GM06990 (cell line): Measurements from ENCODE around the gene NR3C1.

Experiments used
- DNase-seq: peaks from one replicate; pipeline ENCODE4 v3.0.0-alpha.2; 2011; ENCODE audit not compliant: insufficient read length; ENCODE audit errors: extremely low read depth
- H3K27me3 ChIP-seq: replicated peaks from 2 replicates; pipeline ENCODE4 v1.6.0; 2011; ENCODE audit warnings: low read length; ENCODE audit not compliant: control insufficient read depth, insufficient read depth
- H3K36me3 ChIP-seq: 2 replicates; pipeline ENCODE4 v1.5.1; 2011; ENCODE audit warnings: low read length; ENCODE audit not compliant: control insufficient read depth, insufficient read depth
- H3K4me3 ChIP-seq: replicated peaks from 2 replicates; pipeline ENCODE4 v1.5.1; 2011; ENCODE audit warnings: low read depth, mild to moderate bottlenecking, control low read depth, low read length
- TF ChIP-seq, protein P1 (sequence below): IDR thresholded peaks from 2 replicates; pipeline ENCODE4 v1.5.1; 2011; ENCODE audit warnings: low read length, control low read depth, mild to moderate bottlenecking, inconsistent platforms; ENCODE audit not compliant: insufficient read depth, poor library complexity, severe bottlenecking

The NR3C1 gene

GRCh38 chr5:143435210-143435657 lies 31.7 kb upstream of the NR3C1 start:
- peak overlapping the region; percentile 54 for H3K4me3 ChIP-seq

GRCh38 chr5:143434261-143435209 lies 31.0 kb upstream of the NR3C1 start:
- H3K27me3 ChIP-seq, result no peaks in the 10 kb centered on the region
- no peaks in the 10 kb centered on the region for H3K36me3 ChIP-seq
- TF ChIP-seq, protein P1, sequence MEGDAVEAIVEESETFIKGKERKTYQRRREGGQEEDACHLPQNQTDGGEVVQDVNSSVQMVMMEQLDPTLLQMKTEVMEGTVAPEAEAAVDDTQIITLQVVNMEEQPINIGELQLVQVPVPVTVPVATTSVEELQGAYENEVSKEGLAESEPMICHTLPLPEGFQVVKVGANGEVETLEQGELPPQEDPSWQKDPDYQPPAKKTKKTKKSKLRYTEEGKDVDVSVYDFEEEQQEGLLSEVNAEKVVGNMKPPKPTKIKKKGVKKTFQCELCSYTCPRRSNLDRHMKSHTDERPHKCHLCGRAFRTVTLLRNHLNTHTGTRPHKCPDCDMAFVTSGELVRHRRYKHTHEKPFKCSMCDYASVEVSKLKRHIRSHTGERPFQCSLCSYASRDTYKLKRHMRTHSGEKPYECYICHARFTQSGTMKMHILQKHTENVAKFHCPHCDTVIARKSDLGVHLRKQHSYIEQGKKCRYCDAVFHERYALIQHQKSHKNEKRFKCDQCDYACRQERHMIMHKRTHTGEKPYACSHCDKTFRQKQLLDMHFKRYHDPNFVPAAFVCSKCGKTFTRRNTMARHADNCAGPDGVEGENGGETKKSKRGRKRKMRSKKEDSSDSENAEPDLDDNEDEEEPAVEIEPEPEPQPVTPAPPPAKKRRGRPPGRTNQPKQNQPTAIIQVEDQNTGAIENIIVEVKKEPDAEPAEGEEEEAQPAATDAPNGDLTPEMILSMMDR, result no peak
- peak; percentile 46 for DNase-seq
- H3K4me3 ChIP-seq, result peak overlapping the region; percentile 54

More at GRCh38 chr5:143435210-143435657, 31.7 kb upstream of the NR3C1 start:
- Histone ChIP-seq H3K36me3 (no peaks in the 10 kb centered on the region), H3K27me3 (no peaks in the 10 kb centered on the region)
- DNase-seq, result peak; percentile 82
- TF ChIP-seq, protein P1, result no peak

DNA sequence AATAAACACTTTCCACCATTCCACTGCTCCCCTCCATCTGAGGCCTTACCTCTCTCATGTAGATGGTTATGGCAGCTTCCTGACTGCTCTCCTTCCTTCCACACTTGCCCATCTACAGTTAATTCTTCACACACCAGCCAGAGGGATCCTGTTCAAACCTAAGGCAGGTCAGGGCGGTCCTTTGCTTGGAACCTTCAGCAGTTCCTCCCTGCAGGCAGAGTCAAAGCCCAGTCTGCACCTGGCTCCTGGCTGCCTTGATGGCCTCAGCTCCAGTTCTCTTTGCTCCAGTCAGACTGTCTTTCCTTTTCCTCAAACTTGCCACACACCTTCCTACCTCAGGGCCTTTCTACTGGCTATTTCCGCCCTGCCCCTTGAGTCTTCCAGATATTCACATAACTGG lies 30.2 kb upstream of the NR3C1 start:
- Histone ChIP-seq H3K36me3 (no peaks in the 10 kb centered on the region), H3K4me3 (peak overlapping the region; percentile 54), H3K27me3 (no peaks in the 10 kb centered on the region)
- DNase-seq, result peak; percentile 25
- TF ChIP-seq, protein P1, result no peak

DNA sequence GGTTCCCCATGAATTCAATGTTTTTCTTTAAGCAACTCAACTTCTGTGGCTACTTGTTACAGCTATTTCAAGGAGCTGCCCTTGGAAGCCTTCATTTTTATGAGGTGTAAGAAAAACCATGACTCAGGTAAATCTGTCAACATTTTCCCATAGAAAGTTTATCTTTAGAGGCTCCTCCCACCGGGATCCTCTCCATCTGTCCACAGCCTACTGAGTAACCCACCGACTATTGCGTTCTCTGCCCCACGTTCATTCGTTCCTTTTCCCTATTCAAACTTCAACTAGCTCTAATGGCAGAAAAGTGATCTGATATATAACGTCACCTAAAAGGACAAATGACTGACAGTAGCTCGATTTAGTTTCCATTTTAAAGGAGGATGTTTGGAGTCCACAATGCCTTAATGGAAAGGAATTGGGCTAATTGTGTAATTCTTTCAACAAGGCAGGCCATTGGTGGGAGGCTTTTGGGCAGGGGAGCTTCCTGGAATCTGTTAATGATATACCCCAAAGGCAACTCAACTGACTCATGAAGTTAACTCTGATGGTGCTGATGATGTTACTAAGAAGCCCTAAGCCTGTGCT lies 29.3 kb upstream of the NR3C1 start:
- Histone ChIP-seq H3K4me3 (peak overlapping the region; percentile 52), H3K27me3 (no peaks in the 10 kb centered on the region), H3K36me3 (no peaks in the 10 kb centered on the region)
- no peak for DNase-seq
- TF ChIP-seq, protein P1, result no peak

GRCh38 chr5:143431789-143432188 lies 28.3 kb upstream of the NR3C1 start:
- no peaks in the 10 kb centered on the region for H3K36me3 ChIP-seq
- TF ChIP-seq, protein P1, result no peak

More at GRCh38 chr5:143431789-143432188, 28.3 kb upstream of the NR3C1 start:
- peak overlapping the region; percentile 52 for H3K4me3 ChIP-seq
- no peaks in the 10 kb centered on the region for H3K27me3 ChIP-seq
- DNase-seq, result no peak
